ENCODE measurements around the gene CARM1. TPM values are rescaled to one million over a fixed set of nuclear protein-coding genes. Genes with fewer than 3 reads are reported as not detected.
"Not testable (repeated sequence)": the region's sequence is repeated elsewhere in the genome, so short reads cannot be mapped to it uniquely, and the experiment has no call there.

The CARM1 gene
- total RNA-seq, 2 donors from 2014 or later: 6.3 to 11.7 TPM

GRCh38 chr19:10945264-10945663 lies 73.9 kb downstream of the CARM1 start:
- Histone ChIP-seq H3K4me1 (peaks cover 48% of the 10 kb centered on the region), H3K27me3 (no peaks in the 10 kb centered on the region), H3K9me3 (no peaks in the 10 kb centered on the region), H3K4me3 (no peak overlapping the region), H3K36me3 (replicated peaks in 1 of 2; ENCODE audit: insufficient read depth in 1 of 2, low read depth in 2 of 2) (no peaks in the 10 kb centered on the region), H3K27ac (no peak overlapping the region)
- TF ChIP-seq CTCF (IDR thresholded peaks at IDR 0.05) (no peak), POLR2A (IDR thresholded peaks at IDR 0.05) (no peak)
- ATAC-seq (no peak), DNase-seq (no peak)
- intact Hi-C loops (cut with DNase I): no loop called here
- WGBS, 2 donors: 92 to 100% methylated on average over 4 of the region's 4 CpGs

- Histone ChIP-seq H3K9me3 (no peaks in the 10 kb centered on the region), H3K27ac (peak overlapping the region; percentile 50 to 86 (median 80)), H3K36me3 (replicated peaks in 1 of 2; ENCODE audit: insufficient read depth in 1 of 2, low read depth in 2 of 2) (no peaks in the 10 kb centered on the region), H3K4me1 (peaks cover 30% of the 10 kb centered on the region), H3K27me3 (no peaks in the 10 kb centered on the region), H3K4me3 (no peak overlapping the region)
- TF ChIP-seq CTCF (IDR thresholded peaks at IDR 0.05): no peak
- TF ChIP-seq POLR2A (IDR thresholded peaks at IDR 0.05): no peak
- peak in 1 of 4 donors; percentile 30 for DNase-seq
- 41 to 45% methylated on average over 5 to 6 of the region's 6 CpGs for WGBS, 2 donors
- intact Hi-C loops (cut with DNase I): no loop called here
- peak; percentile 74 for ATAC-seq
Measured at GRCh38 chr19:10946958-10947657, 75.8 kb downstream of the CARM1 start.

- DNase-seq (peak in 3 of 4 donors; percentile 21 to 56 (median 27)), ATAC-seq (no peak)
- Histone ChIP-seq H3K27me3 (no peaks in the 10 kb centered on the region), H3K27ac (peak overlapping the region in 2 of 4 donors; percentile 3 to 29), H3K4me1 (peaks cover 24% of the 10 kb centered on the region), H3K36me3 (replicated peaks in 1 of 2; ENCODE audit: insufficient read depth in 1 of 2, low read depth in 2 of 2) (no peaks in the 10 kb centered on the region), H3K4me3 (no peak overlapping the region), H3K9me3 (no peaks in the 10 kb centered on the region)
- intact Hi-C loops (cut with DNase I): no loop called here
- WGBS, 2 donors: 62 to 68% methylated on average over 6 of the region's 6 CpGs
- TF ChIP-seq POLR2A (IDR thresholded peaks at IDR 0.05) (no peak), CTCF (IDR thresholded peaks at IDR 0.05) (no peak)
Measured at GRCh38 chr19:10952809-10953208, 81.5 kb downstream of the CARM1 start.

GRCh38 chr19:10959277-10959968 lies 88.1 kb downstream of the CARM1 start:
- intact Hi-C loops (cut with DNase I); DNase-seq; H3K4me3 ChIP-seq; H3K27me3 ChIP-seq; H3K9me3 ChIP-seq; H3K36me3 ChIP-seq (replicated peaks in 1 of 2; ENCODE audit: insufficient read depth in 1 of 2, low read depth in 2 of 2); ATAC-seq: not testable (repeated sequence)
- H3K4me1 ChIP-seq: peaks cover 24% of the 10 kb centered on the region
- WGBS, 2 donors: 91 to 92% methylated on average over 19 of the region's 19 CpGs
- peak overlapping the region in 3 of 4 donors; percentile 86 to 93 (median 86) for H3K27ac ChIP-seq

- WGBS, 2 donors: 0% methylated on average over 8 to 48 of the region's 100 CpGs
- Histone ChIP-seq H3K4me3 (peak within 1 kb of the TSS; percentile 58 to 68), H3K36me3 (replicated peaks in 1 of 2; ENCODE audit: insufficient read depth in 1 of 2, low read depth in 2 of 2) (no peaks in the 10 kb centered on the region), H3K27me3 (no peaks in the 10 kb centered on the region), H3K9me3 (no peaks in the 10 kb centered on the region), H3K27ac (peak within 1 kb of the TSS; percentile 86 to 93 (median 90)), H3K4me1 (peaks cover 24% of the 10 kb centered on the region)
- ATAC-seq (peak; percentile 95), DNase-seq (peak; percentile 97 to 99 (median 99))
- TF ChIP-seq POLR2A (IDR thresholded peaks at IDR 0.05): peak; percentile 85 to 95 (median 93)
- peak in 1 of 7 experiments; percentile 25 for TF ChIP-seq CTCF (IDR thresholded peaks at IDR 0.05)
- intact Hi-C loops (cut with DNase I): no loop called here
Measured at GRCh38 chr19:10960314-10961072, 89.1 kb downstream of the CARM1 start, which contains the start of gene SMARCA4. TSS of gene SMARCA4 (plus strand) at chr19:10961030. CDS start at chr19:10984152, 23,122 bp downstream.

All from body of pancreas (tissue), 4 donors.